NOMO-1 treated with dmso at 0.1 percent for 144 hours (cell line): Measurements from ENCODE around the gene KIF21A.

Source experiments
- DNase-seq: peaks from one replicate; lab custom pipeline; 2025; ENCODE audit not compliant: unreplicated experiment; lab: John Stamatoyannopoulos, UW

Gene KIF21A

DNA sequence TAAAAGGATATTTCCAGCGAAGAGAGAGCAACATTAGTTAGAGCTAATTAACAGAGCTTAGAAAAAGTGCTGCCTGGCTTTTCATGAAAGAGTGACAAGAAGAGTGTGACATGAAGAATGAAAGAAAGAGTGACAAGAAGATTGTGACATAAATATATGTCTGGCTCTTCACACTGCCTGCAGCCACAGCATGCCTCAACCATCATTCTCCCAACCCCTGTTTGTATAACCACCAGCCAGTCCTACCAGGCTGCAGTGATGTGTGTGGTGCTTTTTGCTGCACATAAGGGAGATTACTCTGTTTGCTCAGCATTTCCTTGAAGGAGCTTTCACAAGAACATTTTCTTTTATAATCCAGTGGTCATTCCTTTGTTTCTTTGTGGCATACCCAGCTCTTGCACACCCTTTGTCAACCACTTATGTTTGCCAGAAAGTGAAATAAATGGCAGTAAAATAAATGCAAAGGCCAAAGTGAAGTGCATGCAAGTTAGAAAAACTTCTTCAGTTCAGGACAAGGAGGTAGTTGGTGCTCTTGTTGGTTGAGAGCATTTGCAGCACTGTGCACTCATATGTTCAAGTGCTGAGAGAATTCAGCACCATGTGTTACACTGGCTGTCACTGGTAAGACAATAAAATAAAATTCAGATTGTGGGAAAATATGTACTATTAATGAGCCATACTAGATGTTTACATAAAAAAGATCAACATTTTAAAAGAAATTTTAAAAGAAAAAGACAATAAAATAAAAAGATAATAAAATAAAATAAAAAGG, 50.6 kb downstream of the KIF21A start:
- DNase-seq, result no peak

DNA sequence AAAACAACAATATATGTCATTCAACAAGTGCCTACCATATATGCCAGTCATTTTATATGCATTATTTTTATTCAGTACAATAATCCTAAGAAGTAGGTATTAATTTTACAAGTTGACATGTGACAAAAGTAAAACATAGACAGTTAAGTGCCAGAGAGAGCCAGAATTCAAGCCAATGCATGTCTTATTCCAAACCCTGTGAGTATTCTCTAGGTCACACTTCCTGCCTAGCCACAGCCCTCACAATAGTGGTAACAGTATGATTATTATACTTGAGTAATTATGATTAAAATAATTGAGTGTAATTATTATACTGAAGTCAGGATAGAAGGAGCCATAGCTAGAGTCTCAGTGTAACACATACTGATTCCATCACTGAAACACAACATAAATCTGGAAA, 52.2 kb downstream of the KIF21A start:
- DNase-seq, result no peak

DNA sequence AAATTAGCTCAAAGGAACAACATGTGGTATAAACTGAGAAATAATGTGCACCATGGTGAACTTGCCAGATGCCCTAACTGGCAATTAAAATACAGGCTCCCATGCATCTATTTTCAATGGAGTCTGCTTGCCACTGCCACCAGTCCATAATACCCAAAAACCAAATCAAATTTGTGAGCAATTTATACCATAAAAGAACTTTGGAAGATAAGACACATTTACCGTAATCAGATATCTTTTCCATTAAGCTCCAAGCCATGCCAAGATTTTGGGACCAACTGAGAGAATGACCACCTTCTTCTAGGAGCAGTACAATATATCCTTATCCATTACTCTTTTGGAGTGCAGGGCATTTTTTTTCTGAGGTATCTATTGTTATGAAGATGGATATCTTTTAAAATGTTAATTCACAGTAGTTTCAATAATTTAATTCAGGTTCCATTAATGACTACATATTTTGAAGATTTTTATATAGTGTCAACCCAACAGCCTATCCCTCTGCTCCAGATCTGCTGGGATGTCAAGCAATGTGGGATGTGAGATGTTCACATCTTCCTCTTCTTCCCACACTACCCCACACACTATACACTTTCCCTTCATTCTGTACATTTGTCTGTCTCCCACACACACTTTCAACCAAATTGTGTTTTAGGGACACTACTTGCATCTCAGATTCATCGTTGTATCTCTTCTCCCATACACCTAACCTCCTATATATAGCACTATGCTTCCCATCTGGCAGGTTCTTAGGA, 53.3 kb downstream of the KIF21A start:
- DNase-seq, result no peak

DNA sequence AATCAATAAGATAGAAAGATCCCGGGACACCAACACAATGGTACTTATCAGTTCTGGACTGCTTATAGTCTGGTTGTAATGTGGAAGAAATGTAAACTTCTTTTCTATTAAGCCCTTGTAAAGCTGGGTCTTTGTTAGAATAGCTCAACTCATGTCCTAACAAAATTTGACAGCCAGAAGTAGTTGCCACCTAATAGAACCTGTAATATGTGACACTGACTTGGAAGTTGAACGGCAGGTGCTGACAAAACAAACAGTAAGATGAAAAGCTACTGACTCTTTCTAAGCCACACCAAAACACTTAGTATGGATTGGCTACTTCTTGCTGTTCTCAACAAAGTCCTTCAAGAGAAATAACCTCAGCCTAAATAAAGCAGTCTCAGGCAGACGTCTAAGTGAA, 56.6 kb downstream of the KIF21A start:
- DNase-seq, result no peak

DNA sequence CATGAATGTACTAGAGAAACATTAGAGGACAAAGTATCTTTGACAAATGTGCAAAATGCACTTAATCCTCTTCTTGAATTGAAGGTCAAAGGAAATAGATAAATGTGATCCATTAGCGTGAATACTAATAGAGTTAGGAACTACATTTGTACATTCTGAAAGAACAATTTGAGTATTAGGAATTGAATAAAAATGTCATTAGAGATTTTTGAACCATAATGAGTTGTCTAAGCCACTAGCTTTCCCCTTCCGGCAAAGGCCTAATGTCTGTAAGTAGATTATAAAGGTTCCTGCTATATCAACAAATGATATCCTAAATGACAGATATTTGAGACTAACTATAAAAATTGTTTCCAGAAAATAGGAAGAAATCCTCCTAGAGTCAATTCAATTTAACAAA, 59.8 kb downstream of the KIF21A start:
- no peak for DNase-seq

DNA sequence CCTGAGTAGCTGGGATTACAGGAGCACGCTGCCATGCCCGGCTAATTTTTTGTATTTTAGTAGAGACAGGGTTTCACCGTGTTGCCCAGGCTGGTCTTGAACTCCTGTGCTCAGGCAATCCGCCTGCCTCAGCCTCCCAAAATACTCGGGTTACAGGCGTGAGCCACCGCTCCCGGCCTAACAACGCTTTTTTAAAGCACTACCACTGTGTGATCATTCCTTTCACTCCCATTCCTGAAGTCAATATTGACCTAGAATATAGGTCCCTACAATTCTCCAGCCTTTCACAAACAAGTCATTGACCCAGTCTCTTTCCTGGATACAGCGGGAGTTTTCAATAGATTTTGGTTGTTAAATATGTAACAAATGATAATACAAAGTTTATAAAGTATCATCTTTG, 62.8 kb downstream of the KIF21A start:
- DNase-seq, result no peak

DNA sequence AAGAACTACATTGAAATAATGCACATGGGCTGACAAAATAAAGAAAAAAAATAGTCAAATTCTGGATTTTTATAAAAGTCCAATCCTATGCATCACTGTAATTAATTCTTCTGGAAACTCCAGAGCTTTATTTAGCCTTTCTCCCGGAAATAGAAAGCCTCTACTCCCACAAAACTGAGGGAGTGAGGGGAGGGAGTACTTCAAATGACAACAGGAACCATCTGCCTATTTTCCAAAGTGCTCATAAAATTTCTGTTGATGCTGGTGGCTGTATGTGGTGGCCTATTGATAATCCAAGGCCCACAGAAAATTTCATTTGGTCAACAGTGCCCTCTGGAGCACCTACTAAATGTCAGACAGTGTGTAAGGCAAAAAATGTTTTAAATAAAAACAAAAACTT, 64.6 kb downstream of the KIF21A start:
- DNase-seq, result no peak

DNA sequence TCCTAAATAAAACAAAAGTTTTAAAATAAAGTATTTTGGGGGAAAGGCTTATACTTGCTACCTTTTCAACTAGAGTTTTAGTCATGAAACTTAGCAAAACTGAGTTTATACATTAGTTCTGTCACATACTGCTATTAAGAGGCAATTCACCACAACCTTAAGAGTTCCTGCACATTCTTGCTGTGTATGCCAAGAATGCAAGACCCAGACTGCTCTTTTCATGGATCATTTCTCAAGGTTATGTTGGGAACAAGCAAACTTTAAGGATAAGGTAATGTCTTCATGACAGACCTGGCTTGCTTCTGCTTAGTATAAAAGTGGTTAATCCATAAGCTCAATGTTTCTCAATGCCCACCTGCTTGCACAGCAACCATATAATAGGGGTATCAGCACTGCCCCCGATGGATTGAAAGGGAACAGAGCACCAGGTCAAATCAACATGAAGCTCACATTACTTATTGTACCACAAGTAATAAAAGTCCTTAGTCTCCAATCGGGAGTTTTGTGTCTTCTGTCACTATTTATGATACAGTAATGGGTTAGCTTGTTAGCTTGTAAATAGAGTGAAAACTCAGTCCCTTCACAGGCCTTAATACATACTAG, 67.6 kb downstream of the KIF21A start:
- no peak for DNase-seq

DNA sequence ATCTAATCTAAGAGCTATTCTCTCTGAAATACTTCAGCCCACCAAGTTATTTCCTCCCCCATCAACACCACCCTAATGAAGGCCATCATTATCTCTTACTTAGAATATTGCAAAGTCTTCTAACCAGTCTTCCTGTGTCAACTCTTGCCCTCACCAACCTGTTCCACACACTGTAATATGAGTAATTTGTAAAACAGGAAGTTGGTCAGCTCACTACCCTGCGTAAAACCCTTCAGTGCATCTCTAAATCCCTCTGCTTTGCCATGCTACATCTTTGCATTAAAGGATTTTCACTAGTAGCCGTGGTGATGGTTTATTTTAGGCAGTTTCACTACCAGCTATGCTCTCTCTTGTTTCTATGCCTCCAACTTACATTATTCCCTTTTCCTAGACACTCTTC, 70.0 kb downstream of the KIF21A start:
- DNase-seq, result peak; percentile 29

DNA sequence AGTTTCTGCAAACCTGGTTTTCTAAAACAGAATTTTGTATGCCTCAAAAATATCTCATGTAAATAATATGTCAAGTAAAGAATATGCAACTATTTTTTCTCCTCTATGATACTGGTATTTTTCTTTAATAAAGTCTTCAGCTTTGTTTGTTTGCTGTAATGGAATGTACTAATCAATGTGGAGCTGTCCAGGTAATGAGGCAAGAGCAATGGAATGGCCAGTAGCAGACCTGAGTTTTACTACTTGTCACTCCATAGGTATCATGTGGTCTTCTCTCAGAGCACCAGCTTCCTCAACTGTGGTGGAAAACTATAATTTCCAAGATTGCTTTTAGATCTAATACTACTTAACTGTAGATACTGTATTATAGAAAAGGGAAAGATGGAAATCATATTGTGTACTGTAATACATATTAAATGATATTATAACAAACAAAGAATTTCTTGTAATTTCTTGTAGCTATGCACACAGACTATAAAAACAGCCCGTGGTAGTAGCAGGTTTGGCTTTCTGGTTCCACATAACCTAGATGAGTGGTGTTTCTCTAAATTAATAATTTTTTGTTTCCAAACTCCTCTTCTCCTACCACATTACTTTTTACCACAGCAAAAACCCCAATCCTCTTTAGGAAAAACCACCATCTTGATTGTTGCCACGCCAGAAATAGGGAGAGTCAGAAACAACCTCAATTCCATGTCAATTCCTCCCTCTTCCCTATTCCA, 70.6 kb downstream of the KIF21A start:
- no peak for DNase-seq

DNA sequence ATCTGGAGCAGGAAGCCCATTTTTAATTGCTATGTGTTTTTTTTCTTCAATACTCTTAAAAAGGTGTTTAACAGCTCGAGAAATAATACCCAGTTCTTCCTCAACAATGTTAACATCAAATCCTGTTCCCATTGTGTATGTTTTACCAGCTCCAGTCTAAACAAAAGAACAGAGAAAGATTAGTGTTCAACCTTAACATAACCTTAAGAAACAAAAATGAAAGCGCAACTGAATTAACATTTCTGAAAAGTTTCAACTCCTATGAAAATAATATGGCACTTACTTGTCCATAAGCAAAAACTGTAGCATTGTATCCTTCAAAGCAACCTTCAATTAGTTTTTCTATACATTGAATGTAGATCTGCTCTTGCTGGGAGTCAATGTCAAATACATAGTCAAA, 73.2 kb downstream of the KIF21A start:
- DNase-seq, result no peak

DNA sequence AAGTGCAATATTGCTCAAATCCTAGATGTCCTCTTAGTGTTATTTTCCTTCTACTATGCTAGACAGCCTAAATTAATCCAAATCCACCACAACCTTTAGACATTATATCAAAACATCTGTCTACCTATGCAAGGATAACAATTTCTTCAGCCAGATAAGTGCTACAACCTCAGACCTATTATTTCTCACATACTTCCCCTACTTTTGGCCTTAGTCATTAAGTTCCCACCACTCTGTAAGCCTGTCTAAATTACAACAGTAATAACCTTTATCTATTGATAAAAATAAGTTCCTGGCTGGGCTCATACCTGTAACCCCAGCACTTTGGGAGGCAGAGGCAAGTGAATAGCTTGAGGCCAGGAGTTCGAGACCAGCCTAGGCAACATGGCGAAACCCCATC, 74.0 kb downstream of the KIF21A start:
- DNase-seq, result no peak

DNA sequence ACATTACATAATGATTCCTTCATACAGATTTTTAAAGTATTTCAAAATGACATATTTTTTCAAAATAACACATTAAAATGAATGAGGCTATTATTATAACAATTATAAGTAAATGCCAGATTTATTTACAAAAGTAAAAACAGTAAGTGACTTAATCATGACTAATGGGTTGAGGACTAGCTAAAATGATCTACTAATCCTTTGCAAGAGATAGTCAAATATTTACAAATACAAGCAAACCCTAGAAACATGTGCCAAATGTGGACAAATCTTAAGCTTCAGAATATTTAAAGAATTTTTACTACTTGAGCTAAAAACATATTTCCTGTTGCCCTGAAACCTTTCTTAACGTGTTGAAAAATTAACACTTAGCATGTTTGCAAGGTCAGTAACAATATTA, 74.8 kb downstream of the KIF21A start:
- no peak for DNase-seq

DNA sequence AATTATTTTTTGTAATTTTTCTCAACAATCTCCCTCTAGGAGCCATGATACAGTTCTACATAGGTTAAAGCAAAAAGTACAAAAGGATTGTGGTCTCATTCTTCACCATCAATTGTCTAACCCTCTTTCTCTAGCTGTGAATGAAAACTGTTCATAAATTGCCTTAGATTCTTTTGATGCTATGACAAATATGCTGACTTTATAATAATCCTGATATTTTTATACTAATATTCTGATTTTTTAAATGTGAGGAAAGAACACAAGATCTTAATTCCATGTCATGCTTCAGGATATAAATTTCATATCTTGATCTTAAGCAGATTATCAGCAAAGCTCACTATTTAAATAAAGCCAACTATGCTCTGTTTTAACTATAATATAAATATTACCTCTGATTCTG, 75.4 kb downstream of the KIF21A start:
- no peak for DNase-seq

DNA sequence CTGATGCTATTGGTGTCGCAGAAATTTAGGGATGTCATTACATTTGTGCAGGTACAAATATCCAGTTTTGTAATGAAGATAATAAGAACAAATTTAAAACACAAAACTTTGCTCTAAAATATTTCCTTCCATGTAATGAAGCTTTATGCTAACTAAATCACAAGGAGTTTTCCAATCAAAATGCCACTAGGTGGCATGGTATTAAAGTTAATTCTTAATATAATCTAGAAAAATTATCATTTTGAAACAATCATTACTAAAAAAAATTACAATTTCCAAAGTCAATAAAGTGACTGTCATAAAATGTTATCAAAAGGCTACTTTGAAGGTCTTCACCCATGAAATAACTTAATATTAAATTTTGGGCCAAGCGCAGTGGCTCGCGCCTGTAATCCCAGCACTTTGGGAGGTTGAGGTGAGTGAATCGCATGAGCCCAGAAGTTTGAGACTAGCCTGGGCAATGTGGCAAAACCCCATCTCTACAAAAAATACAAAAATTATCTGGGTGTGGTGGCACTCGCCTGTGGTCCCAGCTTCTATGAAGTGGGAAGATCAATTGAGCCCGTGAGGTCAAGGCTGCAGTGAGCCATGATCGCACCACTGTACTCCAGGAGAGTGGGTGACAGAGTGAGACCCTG, 77.4 kb downstream of the KIF21A start:
- DNase-seq, result no peak

DNA sequence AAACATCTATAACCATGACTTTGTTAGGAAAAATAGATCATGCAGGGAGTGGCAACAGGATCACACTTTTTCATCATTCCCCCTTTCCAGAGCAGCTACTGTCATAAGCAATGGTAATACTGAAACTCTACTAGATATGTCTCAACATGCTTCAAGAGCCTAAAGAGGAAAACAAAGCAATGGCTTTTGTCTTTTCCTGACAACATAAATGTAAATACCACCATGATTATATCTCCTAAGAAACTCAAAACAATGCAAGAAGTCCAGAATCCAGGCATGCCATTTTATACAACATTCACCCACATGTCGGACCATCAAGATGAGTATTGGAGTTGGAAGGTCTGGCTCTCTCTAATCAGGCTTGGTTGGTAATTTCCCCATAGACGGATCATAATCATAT, 78.7 kb downstream of the KIF21A start:
- DNase-seq, result no peak

DNA sequence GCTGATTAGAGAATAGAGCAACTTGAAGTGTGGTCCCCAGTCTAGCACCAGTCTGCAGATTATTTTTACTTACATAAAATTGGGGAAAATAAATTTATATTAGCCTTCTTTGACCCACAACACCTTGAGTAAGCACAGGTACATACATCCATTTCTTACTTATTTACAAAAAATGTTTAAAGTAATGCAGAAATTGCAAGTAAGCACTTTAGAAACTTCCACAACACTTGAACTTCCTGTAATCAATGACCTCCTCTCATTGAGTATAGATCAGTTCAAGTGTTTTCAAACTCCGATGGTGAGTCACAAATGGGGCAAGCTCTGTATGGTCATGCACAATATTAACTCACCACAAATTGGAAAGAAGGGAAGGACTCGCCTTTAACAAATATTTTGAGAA, 83.3 kb downstream of the KIF21A start:
- DNase-seq, result no peak

DNA sequence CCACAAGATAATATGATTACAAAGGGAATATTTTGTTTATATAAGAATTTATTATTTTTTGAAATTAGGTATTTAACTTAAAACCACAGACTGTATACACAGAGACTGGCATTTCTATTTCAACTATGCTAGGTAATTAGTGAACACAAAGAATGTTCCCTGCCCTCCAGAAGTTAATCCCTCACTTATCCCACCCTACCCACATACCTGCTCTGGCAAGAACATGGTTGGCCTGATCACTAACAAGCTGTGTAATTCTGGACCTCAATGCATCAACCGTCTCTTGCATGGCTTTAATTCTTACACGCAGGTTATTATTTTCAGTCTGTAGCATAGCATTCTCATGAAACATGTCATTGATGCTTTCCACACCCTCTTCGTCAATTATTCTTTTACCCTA, 85.9 kb downstream of the KIF21A start:
- no peak for DNase-seq

DNA sequence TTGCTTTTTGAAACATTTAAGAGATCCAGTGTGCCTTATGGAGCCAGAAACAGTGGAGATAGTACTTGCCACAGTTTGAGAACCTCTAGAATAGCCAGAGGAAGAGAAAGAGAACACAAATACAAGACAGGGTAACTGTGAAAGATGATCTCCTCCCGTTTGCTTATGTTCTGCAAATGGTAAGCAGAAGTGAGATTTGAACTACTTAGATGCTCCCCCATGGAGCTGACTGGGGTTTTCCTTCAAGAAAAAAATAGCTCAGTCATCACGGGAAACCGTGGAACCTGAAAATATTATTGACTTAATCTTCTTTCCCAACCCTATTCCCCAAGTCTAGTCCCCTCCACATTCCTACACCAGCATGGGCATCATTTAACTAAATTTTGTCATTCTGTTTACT, 87.1 kb downstream of the KIF21A start:
- DNase-seq, result no peak

DNA sequence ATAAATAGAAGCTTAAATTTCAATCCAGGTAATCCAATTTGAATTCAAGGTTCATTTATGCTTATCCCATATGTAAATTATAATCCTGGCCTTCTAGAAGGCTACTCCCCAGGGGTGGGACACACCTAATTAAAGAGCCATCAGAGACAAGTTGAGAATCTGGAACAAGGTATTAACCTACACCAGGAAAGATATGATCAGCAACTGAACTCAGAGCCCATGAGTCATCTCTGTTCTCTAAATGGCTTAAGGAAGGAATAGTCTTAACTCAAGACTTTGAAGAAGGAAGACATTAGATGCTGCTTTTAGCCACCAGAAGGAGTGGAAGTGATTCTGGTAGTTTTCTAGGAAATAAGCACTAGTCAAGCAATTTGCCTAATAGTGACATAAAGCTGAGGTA, 88.0 kb downstream of the KIF21A start:
- no peak for DNase-seq

DNA sequence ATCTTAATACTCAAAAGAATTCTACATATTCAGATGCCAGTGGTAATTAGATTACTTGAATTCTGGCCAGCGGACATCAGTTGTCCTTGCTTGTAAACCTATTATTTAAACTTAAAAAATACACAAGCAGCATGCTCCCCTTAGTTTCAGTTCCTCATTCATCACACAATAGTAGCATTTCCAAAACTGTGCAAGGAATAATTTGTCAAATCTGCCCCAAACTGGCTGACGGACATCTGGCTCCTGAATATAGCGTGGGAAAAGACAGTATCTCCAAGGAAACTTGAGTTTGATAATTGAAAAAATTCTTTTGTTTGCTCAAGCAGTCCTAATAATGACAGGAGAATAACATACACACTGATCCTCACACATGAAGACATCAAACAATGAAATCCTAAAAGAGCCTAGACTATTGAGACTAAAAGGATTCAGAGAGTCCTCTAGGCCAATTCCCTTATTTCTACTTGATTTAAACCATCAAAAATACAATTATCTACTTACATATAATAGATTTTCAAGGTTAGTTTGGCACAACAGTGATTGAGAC, 90.4 kb downstream of the KIF21A start:
- DNase-seq, result no peak
